ENCODE measurements around the gene HTR1D.
"Not testable (repeated sequence)": the region's sequence is repeated elsewhere in the genome, so short reads cannot be mapped to it uniquely, and the experiment has no call there.

HTR1D gene, protein sequence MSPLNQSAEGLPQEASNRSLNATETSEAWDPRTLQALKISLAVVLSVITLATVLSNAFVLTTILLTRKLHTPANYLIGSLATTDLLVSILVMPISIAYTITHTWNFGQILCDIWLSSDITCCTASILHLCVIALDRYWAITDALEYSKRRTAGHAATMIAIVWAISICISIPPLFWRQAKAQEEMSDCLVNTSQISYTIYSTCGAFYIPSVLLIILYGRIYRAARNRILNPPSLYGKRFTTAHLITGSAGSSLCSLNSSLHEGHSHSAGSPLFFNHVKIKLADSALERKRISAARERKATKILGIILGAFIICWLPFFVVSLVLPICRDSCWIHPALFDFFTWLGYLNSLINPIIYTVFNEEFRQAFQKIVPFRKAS

DNA sequence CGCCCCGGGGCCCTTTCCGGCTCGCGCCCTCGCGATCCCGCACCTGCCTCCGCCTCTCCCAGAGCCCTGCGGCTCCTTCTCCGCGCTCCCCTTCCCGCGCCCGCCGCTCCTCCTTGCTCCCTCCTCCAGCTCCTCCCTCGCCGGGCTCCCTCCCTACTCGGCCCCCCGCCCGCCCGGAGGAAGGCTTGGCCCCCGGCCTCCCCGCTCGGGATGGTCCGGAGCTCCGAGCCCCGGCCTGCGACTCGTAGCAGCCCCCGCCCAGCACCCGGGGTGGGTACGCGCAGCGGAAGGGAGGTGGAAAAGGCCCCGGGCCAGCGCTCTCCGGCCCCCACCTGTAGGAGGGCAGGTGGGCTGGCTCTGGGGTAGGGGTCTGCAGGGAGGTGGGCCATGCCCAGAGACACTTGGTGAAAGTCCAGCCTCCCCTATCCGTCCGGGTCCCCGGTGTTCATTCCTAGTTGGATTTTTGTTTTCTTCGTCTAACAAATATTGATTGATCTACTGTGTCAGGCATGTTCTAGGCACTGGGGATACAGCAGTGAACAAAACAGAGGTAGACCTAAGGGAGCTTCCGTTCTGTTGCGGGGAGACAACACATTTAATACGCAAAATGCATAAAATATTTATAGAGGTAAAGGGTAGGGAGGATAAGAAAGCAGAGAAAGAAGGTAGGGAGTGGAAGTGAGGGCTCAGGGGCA, at the start of gene HTR1D:
Gene HTR1D (minus strand): TSS at position 82 of the 695 bp plus-strand sequence. CDS start 23,283 bp downstream, outside the sequence.
- no peak for DNase-seq

DNA sequence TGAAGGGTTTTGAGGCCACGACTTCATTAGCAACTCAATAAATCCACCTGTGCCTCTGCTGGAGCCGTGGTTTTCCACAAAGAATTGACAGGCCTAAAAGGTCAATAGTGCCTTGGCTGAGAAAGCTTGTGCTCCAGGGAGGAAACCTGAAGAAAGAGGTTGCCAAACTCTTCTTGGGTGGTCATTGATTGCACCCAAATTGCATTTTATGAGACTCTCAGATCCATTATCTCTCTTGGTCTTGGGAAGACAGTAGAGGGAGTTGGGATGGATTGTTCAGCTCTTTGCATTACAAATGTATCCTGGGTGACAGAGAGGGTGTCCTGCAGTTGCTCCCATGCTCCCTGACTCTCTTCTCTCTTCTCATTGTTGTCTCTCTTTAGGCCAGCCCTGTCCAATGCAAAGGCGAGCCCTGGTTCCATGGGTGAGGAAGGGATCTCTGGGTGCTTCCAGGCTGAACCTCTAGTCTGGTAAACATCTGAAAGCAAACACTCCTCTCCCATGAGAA, 46.1 kb upstream of the HTR1D start:
- no peak for DNase-seq

DNA sequence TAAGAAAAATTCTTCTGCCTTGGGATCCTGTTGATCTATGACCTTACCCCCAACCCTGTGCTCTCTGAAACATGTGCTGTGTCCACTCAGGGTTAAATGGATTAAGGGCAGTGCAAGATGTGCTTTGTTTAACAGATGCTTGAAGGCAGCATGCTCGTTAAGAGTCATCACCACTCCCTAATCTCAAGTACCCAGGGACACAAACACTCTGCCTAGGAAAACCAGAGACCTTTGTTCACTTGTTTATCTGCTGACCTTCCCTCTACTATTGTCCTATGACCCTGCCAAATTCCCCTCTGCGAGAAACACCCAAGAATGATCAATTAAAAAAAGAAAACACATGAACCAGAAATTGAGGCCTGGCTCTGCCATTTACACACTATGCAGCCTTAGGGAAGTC, 40.8 kb upstream of the HTR1D start:
- DNase-seq: not testable (repeated sequence)

DNA sequence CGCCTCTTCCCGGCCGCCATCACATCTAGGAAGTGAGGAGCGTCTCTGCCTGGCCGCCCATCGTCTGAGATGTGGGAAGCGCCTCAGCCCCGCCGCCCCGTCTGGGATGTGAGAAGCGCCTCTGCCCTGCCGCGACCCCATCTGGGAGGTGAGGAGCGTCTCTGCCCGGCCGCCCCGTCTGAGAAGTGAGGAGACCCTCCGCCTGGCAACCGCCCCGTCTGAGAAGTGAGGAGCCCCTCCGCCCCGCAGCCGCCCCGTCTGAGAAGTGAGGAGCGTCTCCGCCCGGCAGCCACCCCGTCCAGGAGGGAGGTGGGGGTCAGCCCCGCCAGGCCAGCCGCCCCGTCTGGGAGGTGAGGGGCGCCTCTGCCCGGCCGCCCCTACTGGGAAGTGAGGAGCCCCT, 40.1 kb upstream of the HTR1D start:
- DNase-seq: not testable (repeated sequence)

DNA sequence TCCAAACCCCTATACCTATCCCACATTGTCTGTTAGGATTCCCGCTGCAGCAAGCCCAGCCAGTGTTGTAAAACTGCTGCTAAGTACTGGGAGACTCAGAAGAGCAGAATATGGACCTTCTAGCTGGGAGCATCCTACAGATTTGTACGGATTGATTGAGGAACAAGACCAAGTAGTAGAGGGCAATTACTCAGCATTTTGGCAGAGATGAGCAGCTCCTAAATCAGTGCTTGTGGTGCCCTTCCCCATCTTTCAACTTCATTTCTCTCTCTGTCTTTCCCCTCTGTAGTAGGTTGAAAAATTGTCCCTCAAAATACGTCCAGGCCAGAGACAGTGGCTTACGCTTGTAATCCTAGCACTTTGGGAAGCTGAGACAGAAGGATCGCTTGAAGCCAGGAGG, 37.3 kb upstream of the HTR1D start:
- no peak for DNase-seq

DNA sequence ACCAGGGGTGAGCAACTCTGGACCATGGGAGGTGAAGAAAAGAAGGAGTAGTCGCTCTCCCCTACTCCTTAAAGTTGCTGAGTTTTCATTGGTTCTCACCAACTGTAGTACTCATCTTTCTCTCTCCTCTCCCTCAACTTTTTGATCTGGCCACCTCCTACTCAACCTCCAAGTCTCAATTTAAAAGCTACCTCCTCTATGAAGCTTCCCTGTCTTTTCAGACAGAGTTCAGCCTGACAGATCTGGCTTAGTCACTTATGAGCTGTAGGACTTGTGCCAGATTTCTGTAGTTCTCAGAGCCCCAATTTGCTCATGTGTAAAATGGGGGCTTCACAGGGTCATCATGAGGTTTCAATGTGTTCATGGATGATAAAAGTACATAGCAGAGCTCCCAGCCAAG, 34.5 kb upstream of the HTR1D start:
- no peak for DNase-seq

DNA sequence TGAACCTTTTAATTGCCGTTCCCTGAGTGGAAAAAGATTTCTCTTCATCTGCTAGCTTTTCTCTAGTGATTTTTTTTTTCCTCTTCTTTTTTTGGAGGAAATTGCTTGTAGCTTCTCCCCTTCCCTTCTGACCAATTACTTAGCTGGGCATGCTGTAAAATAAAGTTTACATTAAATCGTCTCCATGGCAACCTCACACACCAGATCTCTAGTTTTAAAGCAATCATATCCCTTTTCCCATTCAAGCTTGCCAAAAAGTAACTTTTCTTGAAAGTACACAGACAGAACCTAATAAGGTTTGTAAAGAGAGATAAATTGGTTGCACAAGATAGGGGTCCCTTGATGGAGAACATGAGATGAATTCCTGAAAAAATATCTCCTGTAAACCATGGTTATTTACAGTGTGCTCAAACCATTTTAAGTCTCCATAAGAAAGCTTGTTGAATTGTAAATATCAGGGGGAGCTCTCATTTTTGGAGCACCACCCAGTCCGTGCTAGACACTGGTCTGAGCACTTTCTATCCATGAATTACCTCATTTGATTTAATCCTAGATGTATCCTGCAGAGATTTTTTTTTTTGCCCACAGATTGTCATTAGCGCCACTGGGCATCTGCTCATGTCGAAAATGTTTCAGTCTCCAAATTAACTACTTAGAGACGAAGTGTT, 32.6 kb upstream of the HTR1D start:
- no peak for DNase-seq

DNA sequence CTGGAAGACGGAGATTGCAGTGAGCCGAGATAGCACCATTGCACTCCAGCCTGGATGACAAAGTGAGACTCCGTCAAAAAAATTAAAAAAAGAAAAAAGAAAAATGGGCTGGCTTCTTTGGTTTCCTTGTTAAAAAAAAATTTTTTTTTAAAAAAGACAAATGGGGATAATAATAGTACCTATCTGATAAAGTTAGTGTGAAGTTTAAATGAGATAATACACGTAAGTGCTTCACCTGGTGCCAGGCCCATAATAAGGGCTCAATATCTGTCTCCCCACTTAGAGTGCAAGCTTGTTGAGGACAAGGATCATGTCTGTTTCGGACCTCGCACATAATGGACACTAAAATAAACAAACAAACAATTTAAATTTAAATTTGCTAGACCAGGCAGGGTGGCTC, 30.0 kb upstream of the HTR1D start:
- no peak for DNase-seq

DNA sequence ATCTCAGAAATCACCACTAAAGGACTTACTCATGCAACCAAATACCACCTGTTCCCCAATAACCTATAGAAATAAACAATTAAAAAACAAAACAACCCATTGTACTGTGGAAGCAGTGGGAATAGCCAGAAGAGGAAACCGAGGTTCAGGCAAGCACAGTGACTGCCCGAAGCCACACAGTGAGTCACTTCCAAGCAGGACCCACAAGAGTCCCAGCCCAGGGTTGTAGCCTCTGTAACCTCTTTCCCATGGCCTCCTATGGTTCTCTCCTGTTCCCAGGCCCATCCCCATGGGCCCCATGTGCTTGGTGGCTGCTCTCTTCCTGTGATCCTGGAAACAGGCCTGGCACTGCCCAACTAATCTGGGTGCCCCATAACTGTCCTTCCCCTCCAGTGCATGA, 29.0 kb upstream of the HTR1D start:
- no peak for DNase-seq

DNA sequence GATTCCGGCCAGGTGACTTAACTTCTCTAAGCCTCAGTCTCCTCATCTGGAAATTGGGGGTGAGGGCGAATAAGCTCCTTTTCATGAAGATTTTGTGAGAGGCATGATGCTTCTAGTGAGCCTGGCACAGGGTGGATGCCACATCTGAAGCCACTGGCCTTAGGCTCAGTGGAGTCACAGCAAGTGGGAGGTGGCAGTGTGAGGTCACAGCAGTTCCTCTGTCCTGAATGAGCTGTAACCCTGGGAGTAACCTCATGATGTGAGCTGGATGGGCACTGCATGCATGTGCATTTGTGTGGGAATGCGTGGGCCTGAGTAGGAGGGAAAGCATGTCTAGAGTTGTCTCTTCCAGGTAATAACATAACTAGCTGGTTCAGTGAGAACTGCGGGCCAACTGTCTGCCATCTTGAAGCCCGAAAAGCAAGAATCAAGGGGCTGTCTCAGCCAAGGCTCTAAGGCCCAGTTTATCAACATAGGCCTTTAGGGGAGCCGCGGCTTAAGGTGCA, 27.0 kb upstream of the HTR1D start:
- no peak for DNase-seq

DNA sequence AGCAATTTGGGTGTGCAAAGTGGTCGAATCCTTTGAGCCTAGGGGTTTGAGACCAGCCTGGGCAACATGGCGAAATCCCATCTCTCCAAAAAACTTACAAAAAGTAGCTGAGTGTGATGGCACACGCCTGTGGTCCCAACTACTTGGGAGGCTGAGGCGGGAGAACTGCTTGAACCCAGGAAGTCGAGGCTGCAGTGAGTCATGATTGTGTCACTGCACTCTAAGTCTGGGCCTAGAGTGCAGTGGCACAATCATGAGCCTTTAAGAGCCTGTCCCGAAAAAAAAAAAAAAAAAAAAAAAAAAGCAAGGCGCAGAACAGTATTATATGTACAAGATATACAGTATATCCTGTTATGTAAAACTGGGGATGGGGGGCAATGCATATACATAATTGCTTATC, 25.1 kb upstream of the HTR1D start:
- no peak for DNase-seq

DNA sequence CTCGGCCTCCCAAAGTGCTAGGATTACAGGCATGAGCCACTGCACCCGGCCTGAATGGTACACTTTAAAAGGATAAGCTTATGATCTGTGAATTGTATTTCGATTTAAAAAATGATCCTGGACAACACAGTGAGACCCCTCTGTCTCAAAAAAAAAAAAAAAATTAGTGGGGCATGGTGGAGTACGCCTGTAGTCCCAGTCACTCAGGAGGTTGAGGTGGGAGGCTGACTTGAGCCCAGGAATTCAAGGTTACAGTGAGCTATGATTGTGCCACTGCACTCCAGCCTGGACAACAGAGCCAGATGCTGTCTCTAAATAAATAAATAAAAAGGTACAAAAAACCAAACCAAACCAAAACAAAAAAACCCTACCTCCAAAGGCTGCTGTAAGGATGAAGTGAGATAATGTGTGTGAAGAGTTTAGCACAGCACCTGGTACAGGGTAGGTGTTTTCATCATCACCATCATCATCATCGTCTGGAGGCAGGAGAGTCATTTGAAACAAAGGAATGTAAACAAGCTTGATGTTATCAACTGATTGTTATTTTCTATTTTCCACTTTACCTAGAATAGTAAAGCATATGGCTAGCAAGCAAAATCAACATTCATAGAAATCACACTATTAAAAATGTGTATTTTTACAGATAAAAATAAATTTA, 22.5 kb upstream of the HTR1D start:
- no peak for DNase-seq

DNA sequence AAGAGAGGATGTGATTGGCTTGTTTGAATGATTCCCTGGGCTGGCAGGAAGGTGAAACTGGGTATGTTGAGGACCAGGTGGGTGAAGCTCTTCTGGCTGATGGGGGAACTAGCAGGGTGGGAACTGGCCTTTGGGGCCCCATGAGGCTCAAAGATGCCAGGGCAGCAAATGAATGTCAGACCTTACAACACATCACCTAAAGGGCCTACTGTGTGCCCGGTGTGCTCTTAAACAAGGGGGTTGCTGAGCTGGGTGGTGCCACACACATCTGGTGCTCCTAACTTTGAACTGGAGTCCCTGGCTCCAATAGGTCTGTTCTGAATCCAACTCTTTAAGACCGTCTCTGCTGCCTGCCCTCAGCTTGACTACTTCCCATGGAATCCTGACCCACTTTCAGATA, 21.3 kb upstream of the HTR1D start:
- no peak for DNase-seq

DNA sequence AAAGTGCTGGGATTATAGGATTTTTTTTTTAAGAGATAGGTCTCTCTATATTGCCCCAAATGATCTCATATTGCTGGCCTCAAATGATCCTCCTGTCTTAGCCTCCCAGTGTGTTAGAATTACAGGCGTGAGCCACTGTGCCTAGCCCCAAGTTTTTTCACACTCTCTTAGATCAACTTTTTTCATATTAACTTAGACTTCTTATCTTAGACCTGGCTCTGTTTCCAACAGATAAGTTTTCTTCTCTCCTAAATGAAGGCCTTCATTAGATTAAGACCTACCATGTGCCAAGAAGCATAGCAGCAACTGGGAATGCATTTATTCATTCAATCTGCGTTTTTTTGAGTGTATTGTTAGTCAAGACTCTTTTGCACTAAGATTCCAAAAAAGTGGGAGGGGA, 20.2 kb upstream of the HTR1D start:
- no peak for DNase-seq

DNA sequence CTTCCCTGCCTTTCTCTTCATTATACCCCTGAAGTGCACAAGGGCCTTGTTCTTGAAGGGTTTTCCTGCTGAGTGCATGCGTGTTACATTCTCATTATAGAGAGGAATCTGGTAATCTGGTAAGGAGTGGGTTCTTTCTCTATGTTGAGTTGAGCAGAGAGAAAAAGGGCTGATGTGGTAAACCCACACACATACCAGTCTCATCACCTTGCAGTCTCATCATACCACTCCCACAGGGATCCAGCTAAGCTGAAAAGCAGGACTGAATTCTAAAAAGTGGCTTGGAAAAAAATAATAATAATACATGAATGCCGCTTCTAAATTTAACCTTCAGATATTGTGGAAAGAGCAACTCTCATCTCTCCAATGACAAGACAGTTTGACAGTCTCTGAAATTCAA, 10.5 kb upstream of the HTR1D start:
- DNase-seq: no peak

DNA sequence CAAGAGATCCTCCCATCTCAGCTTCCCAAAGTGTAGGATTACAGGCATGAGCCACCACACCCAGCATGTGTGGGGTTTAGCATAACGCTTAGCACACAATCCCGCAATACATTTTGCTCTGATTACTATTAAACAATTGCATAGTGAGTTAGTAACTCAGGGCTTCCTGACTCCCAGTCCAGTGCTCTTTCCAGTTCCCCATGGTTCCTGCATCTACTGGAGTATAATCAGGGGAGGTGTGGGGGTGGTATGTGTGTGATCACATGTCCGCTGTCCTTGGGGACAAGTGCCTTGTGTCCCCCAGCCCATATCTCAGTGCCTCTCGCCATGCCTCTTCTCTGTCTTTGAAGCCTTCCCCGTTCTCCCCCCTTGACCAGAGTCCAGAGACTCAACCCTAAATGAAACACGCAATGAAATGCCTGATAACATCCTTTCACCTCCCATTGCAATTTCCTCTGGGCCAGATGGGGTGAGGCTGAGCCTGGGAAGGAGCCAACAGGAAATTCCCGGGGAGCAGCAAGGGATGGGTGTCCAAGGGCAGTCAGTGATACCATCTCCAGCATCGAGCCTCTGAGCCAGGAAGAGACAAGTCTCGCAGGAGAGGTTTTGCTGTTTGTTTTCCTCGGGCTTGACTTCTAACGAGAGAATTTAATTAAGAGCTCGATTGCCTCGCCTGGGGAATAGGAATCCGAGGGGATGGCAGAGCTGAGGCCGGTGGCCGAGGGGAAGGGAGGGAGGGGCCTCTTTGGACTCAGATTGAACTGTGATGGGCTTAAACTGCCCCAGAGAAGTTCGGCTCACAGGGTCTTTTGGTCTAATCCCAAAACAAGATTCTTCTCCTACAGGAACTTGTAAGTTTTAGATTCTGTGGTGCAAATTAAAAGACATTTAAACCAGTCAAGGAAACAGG, 7.7 kb upstream of the HTR1D start:
- DNase-seq: no peak

DNA sequence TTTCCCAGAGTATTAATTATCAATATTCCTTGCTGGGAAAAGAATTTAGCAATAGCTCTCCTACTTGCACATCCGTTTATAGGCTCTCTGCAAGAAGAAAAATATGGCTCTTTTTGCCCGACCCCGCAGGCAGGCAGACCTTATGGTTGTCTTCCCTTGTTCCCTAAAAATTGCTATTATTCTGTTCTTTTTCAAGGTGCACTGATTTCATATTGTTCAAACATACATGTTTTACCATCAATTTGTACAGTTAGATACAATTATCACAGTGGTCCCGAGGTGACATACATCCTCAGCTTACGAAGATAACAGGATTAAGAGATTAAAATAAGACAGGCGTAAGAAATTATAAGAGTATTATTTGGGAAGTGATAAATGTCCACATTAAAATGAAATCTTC, 6.7 kb upstream of the HTR1D start:
- not testable (repeated sequence) for DNase-seq

DNA sequence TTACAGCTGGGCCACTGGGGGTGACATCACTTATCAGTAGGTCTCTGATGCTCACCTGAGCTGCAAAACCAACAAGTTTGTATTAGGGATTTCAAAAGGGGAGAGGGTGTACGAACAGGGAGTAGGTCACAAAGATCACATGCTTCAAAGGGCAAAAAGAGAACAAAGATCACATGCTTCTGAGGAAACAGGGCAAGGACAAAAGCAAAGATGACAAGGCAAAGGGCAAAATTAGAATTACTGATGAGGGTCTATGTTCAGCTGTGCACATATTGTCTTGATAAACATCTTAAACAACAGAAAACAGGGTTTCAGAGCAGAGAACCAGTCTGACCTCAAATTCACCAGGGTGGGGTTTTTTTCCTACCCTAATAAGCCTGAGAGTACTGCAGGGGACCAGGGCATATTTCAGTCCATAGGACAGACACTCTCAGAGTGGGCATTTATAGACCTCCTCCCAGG, 6.2 kb upstream of the HTR1D start:
- not testable (repeated sequence) for DNase-seq

DNA sequence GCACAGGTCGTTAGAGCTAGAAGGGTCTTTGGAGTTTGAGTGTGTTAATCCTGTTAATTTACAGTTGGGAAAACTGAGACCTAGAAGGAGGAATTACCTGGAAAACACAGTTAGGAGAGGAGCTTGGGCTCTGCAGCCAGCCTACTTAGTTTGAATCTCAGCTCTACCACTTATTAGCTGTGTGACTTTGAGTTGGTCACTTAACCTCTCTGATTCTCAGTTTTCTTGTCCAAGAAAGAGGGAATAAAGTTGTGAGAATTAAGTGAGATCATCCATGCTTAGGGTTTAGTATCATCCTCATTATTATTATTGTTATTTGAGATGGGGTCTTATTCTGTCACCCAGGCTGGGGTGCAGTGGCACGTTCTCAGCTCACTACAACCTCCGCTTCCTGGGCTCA, 5.4 kb upstream of the HTR1D start:
- no peak for DNase-seq

DNA sequence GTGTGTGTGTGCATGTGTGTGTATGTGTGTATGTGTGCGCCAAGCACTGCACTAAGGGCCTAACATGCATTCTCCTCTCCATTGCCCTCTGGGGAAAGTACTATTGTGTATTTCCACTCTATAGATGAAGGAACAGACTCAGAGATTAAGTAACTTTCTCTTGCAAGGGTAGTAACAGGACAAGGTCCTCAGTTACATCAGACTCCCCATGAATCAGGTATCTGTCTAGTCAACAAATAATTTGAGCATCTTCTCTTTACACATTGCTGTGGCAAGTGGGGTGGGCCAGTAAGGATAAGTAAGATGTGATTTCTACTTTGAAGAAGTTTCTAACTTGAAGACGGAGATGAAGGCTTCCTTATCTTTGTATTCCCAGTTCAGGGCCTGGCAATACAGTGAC, 5.0 kb upstream of the HTR1D start:
- DNase-seq: no peak

DNA sequence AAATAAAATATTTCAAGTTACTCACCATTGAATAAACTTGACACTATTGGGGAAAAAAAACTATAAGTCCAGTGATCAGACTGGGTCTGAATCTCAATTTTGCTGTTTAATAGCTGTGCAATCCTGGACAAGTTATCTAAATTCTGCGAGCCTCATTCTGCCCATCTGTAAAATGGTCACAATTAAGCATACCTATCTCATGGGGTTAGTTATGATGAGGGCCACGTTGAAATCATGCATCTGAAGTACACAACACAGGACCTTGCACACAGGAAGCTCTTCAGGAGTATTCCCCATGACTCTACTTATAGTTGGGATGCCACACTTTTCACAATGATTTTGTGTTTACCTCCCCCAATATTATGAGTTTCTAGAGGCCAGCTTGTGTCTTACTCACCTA, 3.8 kb upstream of the HTR1D start:
- no peak for DNase-seq
